ENCODE results near the gene MBP. TPM values are rescaled to one million over a fixed set of nuclear protein-coding genes. Genes with fewer than 3 reads are reported as not detected.

MBP gene
- total and polyA plus RNA-seq, 2 of the 13 experiments (the other 11 are each of a cell fraction or from before 2014, with no cell fraction given): 5.0 to 8.5 TPM

GRCh38 chr18:77131652-77132368 lies 773 bp downstream of the MBP start (continued):
- no peak for TF ChIP-seq DZIP1 (CRISPR knock-in tag; IDR thresholded peaks at IDR 0.05)
- peak; percentile 51; the same call in 1 of the 2 replicates for TF ChIP-seq ZNF687 (CRISPR knock-in tag; IDR thresholded peaks at IDR 0.05)
- no peak for TF ChIP-seq KLF13 (CRISPR knock-in tag; IDR thresholded peaks at IDR 0.05)
- TF ChIP-seq PHB2 (IDR thresholded peaks at IDR 0.05; ENCODE audit: partially characterized antibody): no peak
- TF ChIP-seq ZNF784 (CRISPR knock-in tag; IDR thresholded peaks at IDR 0.05; ENCODE audit: borderline replicate concordance): no peak
- TF ChIP-seq ZNF530 (CRISPR knock-in tag; IDR thresholded peaks at IDR 0.05; ENCODE audit: low read depth): no peak
- TF ChIP-seq FUBP1 (CRISPR knock-in tag; IDR thresholded peaks at IDR 0.05; ENCODE audit: borderline replicate concordance): no peak
- TF ChIP-seq ZNF354B (CRISPR knock-in tag; IDR thresholded peaks at IDR 0.05): no peak
- no peak for TF ChIP-seq ZNF792 (CRISPR knock-in tag; IDR thresholded peaks at IDR 0.05)
- no peak for TF ChIP-seq ZNF276 (CRISPR knock-in tag; IDR thresholded peaks at IDR 0.05; ENCODE audit: low read depth)

All from HepG2 (cell line).